Measurements from ENCODE around the gene EBF3.

- TF ChIP-seq POLR2A (IDR thresholded peaks at IDR 0.05) (no peak), CTCF (IDR thresholded peaks at IDR 0.05) (no peak)
Observed at GRCh38 chr10:129880191-129880870, 83.7 kb downstream of the EBF3 start.
